Adrenal gland (tissue), 5 donors: ENCODE measurements around the gene ADAM19.
A peak's percentile ranks its signal among the peaks of the same experiment; 100 is the strongest.

Source experiments
- POLR2A ChIP-seq, 2 donors: fragments of 450-650 bp; IDR thresholded peaks; one replicate each; pipeline ENCODE4 v1.6.1; 2017; ENCODE audit warnings: antibody characterized with exemption in 2 of 2, mild to moderate bottlenecking in 2 of 2, moderate library complexity in 1 of 2
- TF ChIP-seq, protein P1 (sequence below), 6 experiments: fragments of 450-650 bp in 4 of 6; fragments of 200-600 bp in 2 of 6; sonication (generic) in 1 of 6; IDR thresholded peaks; 1 replicate in 5 of 6; 2 replicates in 1 of 6; pipeline versions ENCODE4 v1.5.1 to v1.8.0; 2016 to 2021; ENCODE audit warnings: antibody characterized with exemption in 6 of 6, mild to moderate bottlenecking in 2 of 6, moderate library complexity in 1 of 6
- donor health status: DM: no; HTN: no; CAD: no.

- TF ChIP-seq, protein P1, sequence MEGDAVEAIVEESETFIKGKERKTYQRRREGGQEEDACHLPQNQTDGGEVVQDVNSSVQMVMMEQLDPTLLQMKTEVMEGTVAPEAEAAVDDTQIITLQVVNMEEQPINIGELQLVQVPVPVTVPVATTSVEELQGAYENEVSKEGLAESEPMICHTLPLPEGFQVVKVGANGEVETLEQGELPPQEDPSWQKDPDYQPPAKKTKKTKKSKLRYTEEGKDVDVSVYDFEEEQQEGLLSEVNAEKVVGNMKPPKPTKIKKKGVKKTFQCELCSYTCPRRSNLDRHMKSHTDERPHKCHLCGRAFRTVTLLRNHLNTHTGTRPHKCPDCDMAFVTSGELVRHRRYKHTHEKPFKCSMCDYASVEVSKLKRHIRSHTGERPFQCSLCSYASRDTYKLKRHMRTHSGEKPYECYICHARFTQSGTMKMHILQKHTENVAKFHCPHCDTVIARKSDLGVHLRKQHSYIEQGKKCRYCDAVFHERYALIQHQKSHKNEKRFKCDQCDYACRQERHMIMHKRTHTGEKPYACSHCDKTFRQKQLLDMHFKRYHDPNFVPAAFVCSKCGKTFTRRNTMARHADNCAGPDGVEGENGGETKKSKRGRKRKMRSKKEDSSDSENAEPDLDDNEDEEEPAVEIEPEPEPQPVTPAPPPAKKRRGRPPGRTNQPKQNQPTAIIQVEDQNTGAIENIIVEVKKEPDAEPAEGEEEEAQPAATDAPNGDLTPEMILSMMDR (IDR thresholded peaks at IDR 0.05), result no peak
- TF ChIP-seq POLR2A (IDR thresholded peaks at IDR 0.05), result peak in 1 of 2 donors; percentile 58
Observed at GRCh38 chr5:157516006-157516405, 59.6 kb downstream of the ADAM19 start.
